ENCODE measurements around the gene SLC25A17.

DNA sequence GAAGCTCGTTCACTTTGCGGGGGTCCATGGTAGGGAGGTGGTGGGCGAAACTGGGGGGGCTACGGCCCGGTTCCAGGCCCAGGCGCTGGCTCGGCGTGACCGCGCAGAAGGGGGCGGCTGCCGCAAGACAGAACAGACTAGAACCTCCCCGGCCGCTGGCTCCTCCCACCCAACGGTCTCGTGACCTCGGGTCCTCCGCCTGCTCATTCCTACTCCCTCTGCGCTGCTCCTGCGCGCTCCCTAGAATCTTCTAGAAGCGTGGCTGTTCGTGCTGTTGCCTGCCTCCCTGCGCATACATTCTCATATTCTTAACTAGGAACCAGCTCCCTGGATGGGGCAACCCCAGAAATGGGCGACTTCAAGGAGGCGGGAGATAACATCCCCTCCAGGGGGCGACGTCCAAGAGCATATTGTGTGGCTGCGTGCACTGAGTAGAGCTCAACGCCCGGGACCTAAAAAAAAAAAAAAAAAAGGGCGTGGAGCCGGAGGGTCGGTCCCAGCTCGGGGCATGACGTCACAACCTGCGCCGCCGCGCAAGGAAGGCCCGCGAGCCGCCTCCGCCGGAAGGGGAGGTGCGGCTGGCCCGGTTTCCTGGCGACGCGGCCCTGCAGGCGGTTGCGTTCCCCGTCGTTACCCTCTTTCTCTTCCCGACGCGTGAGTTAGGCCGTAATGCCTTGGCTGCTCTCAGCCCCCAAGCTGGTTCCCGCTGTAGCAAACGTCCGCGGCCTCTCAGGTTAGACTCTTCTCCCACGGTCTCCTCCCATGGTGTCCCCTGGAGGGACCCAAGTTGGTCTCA, 37.6 kb upstream of the SLC25A17 start, which contains the start of the genes ST13 and XPNPEP3:
- TF ChIP-seq CTCF (IDR thresholded peaks at IDR 0.05), result peak in 8 of 12 donors; percentile 5 to 43 (median 22)
- peak in 1 of 2 donors; percentile 76 for TF ChIP-seq POLR2A (IDR thresholded peaks at IDR 0.05)
